Loucy (cell line): ENCODE results near the gene CCDC47.

ENCODE experiments used
- H2AFZ ChIP-seq: fragments of 200-600 bp; sonication (generic); 2 replicates; pipeline ENCODE4 v1.6.0; 2016; ENCODE audit warnings: antibody characterized with exemption, mild to moderate bottlenecking, low read length, moderate library complexity
- H3F3A ChIP-seq: fragments of 200-600 bp; 2 replicates; pipeline ENCODE4 v1.6.0; 2016; ENCODE audit warnings: antibody characterized with exemption, low read depth, mild to moderate bottlenecking
- H3K27me3 ChIP-seq: fragments of 200-600 bp; sonication (generic); 2 replicates; pipeline ENCODE4 v1.6.1; 2014; ENCODE audit warnings: low read length, mild to moderate bottlenecking; ENCODE audit not compliant: insufficient read depth, poor library complexity, severe bottlenecking
- H3K36me3 ChIP-seq: fragments of 200-600 bp; sonication (generic); 2 replicates; pipeline ENCODE4 v1.6.1; 2016; ENCODE audit warnings: low read length; ENCODE audit not compliant: insufficient read depth
- H3K4me1 ChIP-seq: fragments of 200-600 bp; sonication (generic); 2 replicates; pipeline ENCODE4 v1.5.1; 2014; ENCODE audit warnings: low read length, mild to moderate bottlenecking; ENCODE audit not compliant: insufficient read depth, poor library complexity, severe bottlenecking
- H3K4me2 ChIP-seq: fragments of 200-600 bp; sonication (generic); 2 replicates; pipeline ENCODE4 v1.6.0; 2014; ENCODE audit warnings: antibody characterized with exemption, low read length, low read depth, mild to moderate bottlenecking; ENCODE audit not compliant: poor library complexity, severe bottlenecking
- H3K4me3 ChIP-seq: fragments of 200-600 bp; sonication (generic); 2 replicates; pipeline ENCODE4 v1.5.1; 2014; ENCODE audit warnings: low read length, mild to moderate bottlenecking, mixed read lengths; ENCODE audit not compliant: poor library complexity, severe bottlenecking
- H3K79me2 ChIP-seq: fragments of 200-600 bp; sonication (generic); 2 replicates; pipeline ENCODE4 v1.6.1; 2014; ENCODE audit warnings: low read length; ENCODE audit not compliant: insufficient read depth
- H3K9ac ChIP-seq: fragments of 200-600 bp; sonication (generic); 2 replicates; pipeline ENCODE4 v1.6.0; 2014; ENCODE audit warnings: mild to moderate bottlenecking, low read depth, low read length, moderate library complexity; ENCODE audit not compliant: poor library complexity, severe bottlenecking
- H3K9me2 ChIP-seq: fragments of 200-600 bp; sonication (generic); replicated peaks from 2 replicates; pipeline ENCODE4 v1.6.1; 2016; ENCODE audit warnings: low read depth, low read length, mixed read lengths
- H3K9me3 ChIP-seq: fragments of 200-600 bp; sonication (generic); 2 replicates; pipeline ENCODE4 v1.6.1; 2014; ENCODE audit warnings: mild to moderate bottlenecking, antibody characterized with exemption, low read length, low read depth; ENCODE audit not compliant: insufficient read depth
- H4K20me1 ChIP-seq: fragments of 200-600 bp; sonication (generic); 2 replicates; pipeline ENCODE4 v1.6.0; 2014; ENCODE audit warnings: antibody characterized with exemption, low read length, mild to moderate bottlenecking; ENCODE audit not compliant: insufficient read depth, poor library complexity, severe bottlenecking
- EZH2phosphoT487 ChIP-seq: fragments of 200-600 bp; IDR thresholded peaks from 2 replicates; pipeline ENCODE4 v1.6.1; 2018; ENCODE audit warnings: antibody characterized with exemption, mild to moderate bottlenecking, moderate library complexity, borderline replicate concordance
- TF ChIP-seq, protein P1 (sequence below): fragments of 200-600 bp; sonication (generic); conservative IDR thresholded peaks from 2 replicates; pipeline ENCODE4 v1.5.1; 2014; ENCODE audit warnings: mild to moderate bottlenecking, antibody characterized with exemption, low read length

CCDC47 gene

DNA sequence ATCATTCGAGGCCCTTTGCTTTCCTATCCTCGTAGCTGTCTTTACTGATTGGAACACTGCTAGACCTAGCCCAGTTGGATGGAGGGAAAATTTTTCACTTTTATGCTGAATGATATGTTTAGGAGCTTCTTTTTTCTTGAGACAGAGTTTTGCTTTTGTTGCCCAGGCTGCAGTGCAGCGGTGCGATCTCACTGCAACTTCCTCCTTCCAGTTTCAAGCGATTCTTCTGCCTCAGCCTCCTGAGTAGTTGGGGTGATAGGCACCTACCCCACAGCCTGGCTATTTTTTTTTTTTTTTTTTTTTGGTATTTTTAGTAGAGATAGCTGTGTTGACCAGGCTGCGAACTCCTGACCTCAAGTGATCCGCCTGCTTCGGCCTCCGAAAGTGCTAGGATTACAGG, 36.6 kb upstream of the CCDC47 start:
- no peaks in the 10 kb centered on the region for H3K27me3 ChIP-seq
- H3F3A ChIP-seq: no peaks in the 10 kb centered on the region
- no peak for TF ChIP-seq EZH2phosphoT487
- TF ChIP-seq, protein P1, sequence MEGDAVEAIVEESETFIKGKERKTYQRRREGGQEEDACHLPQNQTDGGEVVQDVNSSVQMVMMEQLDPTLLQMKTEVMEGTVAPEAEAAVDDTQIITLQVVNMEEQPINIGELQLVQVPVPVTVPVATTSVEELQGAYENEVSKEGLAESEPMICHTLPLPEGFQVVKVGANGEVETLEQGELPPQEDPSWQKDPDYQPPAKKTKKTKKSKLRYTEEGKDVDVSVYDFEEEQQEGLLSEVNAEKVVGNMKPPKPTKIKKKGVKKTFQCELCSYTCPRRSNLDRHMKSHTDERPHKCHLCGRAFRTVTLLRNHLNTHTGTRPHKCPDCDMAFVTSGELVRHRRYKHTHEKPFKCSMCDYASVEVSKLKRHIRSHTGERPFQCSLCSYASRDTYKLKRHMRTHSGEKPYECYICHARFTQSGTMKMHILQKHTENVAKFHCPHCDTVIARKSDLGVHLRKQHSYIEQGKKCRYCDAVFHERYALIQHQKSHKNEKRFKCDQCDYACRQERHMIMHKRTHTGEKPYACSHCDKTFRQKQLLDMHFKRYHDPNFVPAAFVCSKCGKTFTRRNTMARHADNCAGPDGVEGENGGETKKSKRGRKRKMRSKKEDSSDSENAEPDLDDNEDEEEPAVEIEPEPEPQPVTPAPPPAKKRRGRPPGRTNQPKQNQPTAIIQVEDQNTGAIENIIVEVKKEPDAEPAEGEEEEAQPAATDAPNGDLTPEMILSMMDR: no peak
- H2AFZ ChIP-seq: no peak overlapping the region
- no peak overlapping the region for H3K4me2 ChIP-seq
- H3K79me2 ChIP-seq: no peaks in the 10 kb centered on the region
- no peaks in the 10 kb centered on the region for H3K4me1 ChIP-seq
- H3K4me3 ChIP-seq: no peak overlapping the region
- no peak overlapping the region for H3K9ac ChIP-seq
- H3K9me2 ChIP-seq: no peaks in the 10 kb centered on the region
- H4K20me1 ChIP-seq: no peaks in the 10 kb centered on the region
- H3K36me3 ChIP-seq: peaks cover 100% of the 10 kb centered on the region
- H3K9me3 ChIP-seq: no peaks in the 10 kb centered on the region

DNA sequence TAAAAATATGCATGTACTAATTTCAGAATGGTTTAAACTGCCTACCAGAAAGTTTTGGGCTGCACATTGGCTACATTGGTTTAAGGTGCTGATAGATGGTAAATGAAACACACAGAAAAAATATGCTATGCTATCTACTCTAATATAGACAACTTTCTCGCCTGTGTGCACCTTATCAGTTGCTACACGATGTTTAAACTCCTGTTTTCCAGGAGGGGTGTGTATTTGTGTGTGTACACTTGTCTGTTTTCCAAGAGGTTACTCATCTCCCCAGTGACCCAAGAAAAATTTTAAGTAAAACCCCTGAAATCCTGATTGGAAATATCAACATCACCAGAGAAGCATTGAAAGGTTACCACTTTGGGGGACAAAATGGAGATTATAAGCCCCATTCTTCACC, 32.2 kb upstream of the CCDC47 start:
- H3K36me3 ChIP-seq: peaks cover 99% of the 10 kb centered on the region
- no peaks in the 10 kb centered on the region for H4K20me1 ChIP-seq
- no peaks in the 10 kb centered on the region for H3K4me1 ChIP-seq

DNA sequence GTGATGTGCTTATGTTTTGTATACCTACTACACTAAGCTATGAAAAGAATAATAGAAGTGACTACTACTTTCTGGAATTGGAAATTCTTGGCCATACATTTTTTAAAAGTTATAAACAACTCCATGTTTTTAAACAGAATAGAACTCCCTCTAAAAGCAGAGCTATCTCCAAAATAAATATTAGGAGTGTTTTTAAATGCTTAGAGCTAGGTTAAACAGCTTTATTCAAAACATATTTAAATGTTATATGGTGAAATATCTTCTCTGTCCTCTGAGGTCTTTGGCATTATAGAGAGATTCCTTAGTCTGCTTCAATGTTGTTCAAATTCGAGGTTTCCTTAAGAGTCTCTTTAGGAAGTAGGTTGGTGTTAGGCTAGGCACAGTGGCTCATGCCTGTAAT, 30.9 kb upstream of the CCDC47 start:
- H3K9ac ChIP-seq: no peak overlapping the region
- H3K27me3 ChIP-seq: no peaks in the 10 kb centered on the region
- H2AFZ ChIP-seq: no peak overlapping the region
- no peaks in the 10 kb centered on the region for H3K9me3 ChIP-seq
- H3K4me3 ChIP-seq: no peak overlapping the region
- peaks cover 99% of the 10 kb centered on the region for H3K36me3 ChIP-seq
- no peaks in the 10 kb centered on the region for H3K9me2 ChIP-seq
- no peak overlapping the region for H3K4me2 ChIP-seq
- H3K79me2 ChIP-seq: no peaks in the 10 kb centered on the region
- H3K4me1 ChIP-seq: no peaks in the 10 kb centered on the region
- H4K20me1 ChIP-seq: no peaks in the 10 kb centered on the region
- H3F3A ChIP-seq: no peaks in the 10 kb centered on the region
- TF ChIP-seq, protein P1: no peak
- no peak for TF ChIP-seq EZH2phosphoT487

More for the DNA sequence above, 32.2 kb upstream of the CCDC47 start:
- no peak overlapping the region for H3K9ac ChIP-seq
- no peaks in the 10 kb centered on the region for H3K9me3 ChIP-seq
- no peaks in the 10 kb centered on the region for H3K27me3 ChIP-seq
- no peak for TF ChIP-seq EZH2phosphoT487
- TF ChIP-seq, protein P1: no peak
- H3K79me2 ChIP-seq: no peaks in the 10 kb centered on the region
- no peak overlapping the region for H3K4me2 ChIP-seq
- no peak overlapping the region for H3K4me3 ChIP-seq
- H2AFZ ChIP-seq: no peak overlapping the region
- H3F3A ChIP-seq: no peaks in the 10 kb centered on the region
- no peaks in the 10 kb centered on the region for H3K9me2 ChIP-seq
